Ascending aorta (tissue), 2 donors: Measurements from ENCODE around the gene PLD6. TPM values are rescaled to one million over a fixed set of nuclear protein-coding genes. Genes with fewer than 3 reads are reported as not detected.

Experiments
- DNase-seq, 2 donors: peaks; one replicate each; pipeline ENCODE4 v3.0.0-alpha.2; 2019; ENCODE audit warnings: low spot score in 2 of 2
- H3K27ac ChIP-seq, 2 donors: fragments of 200-600 bp; sonication (generic); one replicate each; pipeline ENCODE4 v1.5.1; 2016 to 2017; ENCODE audit warnings: mild to moderate bottlenecking in 1 of 2
- H3K27me3 ChIP-seq: fragments of 200-600 bp; sonication (generic); one replicate; pipeline ENCODE4 v1.5.1; 2017
- H3K36me3 ChIP-seq, 2 donors: fragments of 200-600 bp; sonication (generic); one replicate each; pipeline ENCODE4 v1.5.1; 2016
- H3K4me1 ChIP-seq, 2 donors: fragments of 200-600 bp; sonication (generic); one replicate each; pipeline ENCODE4 v1.5.1; 2016 to 2017; ENCODE audit warnings: mild to moderate bottlenecking in 1 of 2
- H3K4me3 ChIP-seq, 2 donors: fragments of 200-600 bp; sonication (generic); one replicate each; pipeline ENCODE4 v1.5.1; 2016 to 2017; ENCODE audit warnings: mild to moderate bottlenecking in 1 of 2
- H3K9me3 ChIP-seq, 2 donors: fragments of 200-600 bp; sonication (generic); one replicate each; pipeline ENCODE4 v1.5.1; 2016
- CTCF ChIP-seq, 3 experiments: fragments of 200-600 bp in 2 of 3; fragments of 450-650 bp in 1 of 3; sonication (generic) in 2 of 3; IDR thresholded peaks; one replicate each; pipeline ENCODE4 v1.5.1; 2016 to 2019; ENCODE audit warnings: antibody characterized with exemption in 3 of 3, mild to moderate bottlenecking in 1 of 3, moderate library complexity in 1 of 3
- intact Hi-C: fragments of 100-400 bp; cut with DNase I; formaldehyde crosslinking; loops from one replicate; pipeline ENCODE4 v1.15.1; 2023
- total RNA-seq: library from RNA; depleted of rRNA; stranded (reverse); fragments of >200 nt; gene quantifications from one replicate; pipeline ENCODE4 v1.1.0, GENCODE V29; 2016

PLD6 gene
- total RNA-seq, 1 donor from 2014 or later, result 0.32 TPM

DNA sequence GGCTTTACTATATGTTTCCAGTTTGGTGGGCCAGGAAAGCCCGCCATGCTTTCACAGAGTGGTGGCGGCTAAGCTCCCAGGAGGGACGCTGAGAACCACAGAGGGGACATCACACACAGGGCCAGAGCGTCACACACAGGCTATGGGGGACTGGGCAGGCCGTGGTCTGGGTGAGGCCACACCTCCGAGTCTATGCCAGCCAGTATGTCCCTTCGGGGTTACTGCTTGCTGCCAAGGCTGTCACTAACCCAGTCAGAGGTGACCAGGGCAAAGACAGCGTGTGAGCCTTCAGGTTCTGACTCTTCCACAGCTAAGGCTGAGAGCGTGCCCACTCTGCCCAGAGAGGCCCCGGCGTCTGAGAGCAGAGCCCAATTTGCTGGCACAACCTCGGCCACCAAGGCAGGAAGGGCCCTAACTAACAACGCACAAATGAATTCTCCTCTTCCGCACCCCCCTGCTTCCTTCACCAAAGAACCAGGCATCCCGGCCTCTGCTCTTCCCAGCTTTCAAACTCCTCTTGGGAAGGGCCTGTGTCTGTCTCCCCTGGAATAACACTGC is 2.9 kb downstream of the PLD6 start:
- Histone ChIP-seq H3K27ac (peak overlapping the region; percentile 89 to 90), H3K4me3 (no peak overlapping the region), H3K4me1 (peaks cover 13 to 36% of the 10 kb centered on the region in 2 donors), H3K36me3 (peaks cover 0 to 4% of the 10 kb centered on the region in 2 donors), H3K9me3 (no peaks in the 10 kb centered on the region), H3K27me3 (no peaks in the 10 kb centered on the region)
- DNase-seq, result no peak
- TF ChIP-seq CTCF (IDR thresholded peaks at IDR 0.05), result no peak
- intact Hi-C loops, result loop anchor here (10.0 kb wide), 1 partner anchor 198 kb away; no protein-coding TSS in a partner anchor

- intact Hi-C loops, result loop anchor here (10.0 kb wide), 1 partner anchor 197 kb away; no protein-coding TSS in a partner anchor
- no peak for TF ChIP-seq CTCF (IDR thresholded peaks at IDR 0.05)
- H3K27ac ChIP-seq, result no peak overlapping the region
These were observed 4.2 kb downstream of the PLD6 start for GRCh38 chr17:17201907-17202306.

DNA sequence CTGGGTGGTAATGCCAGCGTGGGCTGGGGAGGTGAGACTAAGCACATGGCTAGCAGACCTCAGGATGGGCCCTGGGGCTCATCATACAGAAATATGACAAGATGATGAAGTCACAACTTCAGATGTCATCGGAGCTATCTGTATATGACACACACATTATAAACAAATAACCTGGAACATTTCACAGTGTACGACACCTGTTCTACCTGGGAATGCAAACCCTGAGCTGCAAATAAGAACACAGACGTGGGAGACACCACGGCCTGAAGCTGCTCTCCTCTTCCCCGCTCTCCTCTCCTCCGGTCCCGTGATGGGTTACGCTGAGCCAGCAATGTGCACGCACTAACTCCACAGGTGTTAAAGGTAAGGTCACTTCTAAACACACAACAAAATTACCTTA is 4.9 kb downstream of the PLD6 start:
- intact Hi-C loops, result loop anchor here (10.0 kb wide), 1 partner anchor 196 kb away; no protein-coding TSS in a partner anchor
- TF ChIP-seq CTCF (IDR thresholded peaks at IDR 0.05), result no peak
- no peak overlapping the region for H3K4me3 ChIP-seq
- H3K27ac ChIP-seq, result no peak overlapping the region
- H3K4me1 ChIP-seq, result peaks cover 8 to 29% of the 10 kb centered on the region in 2 donors
- DNase-seq, result no peak
- H3K27me3 ChIP-seq, result no peaks in the 10 kb centered on the region
- peaks cover 0 to 4% of the 10 kb centered on the region in 2 donors for H3K36me3 ChIP-seq
- no peaks in the 10 kb centered on the region for H3K9me3 ChIP-seq

More at GRCh38 chr17:17201907-17202306, 4.2 kb downstream of the PLD6 start:
- no peak for DNase-seq
- H3K36me3 ChIP-seq, result peaks cover 0 to 4% of the 10 kb centered on the region in 2 donors
- H3K4me1 ChIP-seq, result peaks cover 13 to 33% of the 10 kb centered on the region in 2 donors
- no peaks in the 10 kb centered on the region for H3K9me3 ChIP-seq
- H3K27me3 ChIP-seq, result no peaks in the 10 kb centered on the region
- no peak overlapping the region for H3K4me3 ChIP-seq

DNA sequence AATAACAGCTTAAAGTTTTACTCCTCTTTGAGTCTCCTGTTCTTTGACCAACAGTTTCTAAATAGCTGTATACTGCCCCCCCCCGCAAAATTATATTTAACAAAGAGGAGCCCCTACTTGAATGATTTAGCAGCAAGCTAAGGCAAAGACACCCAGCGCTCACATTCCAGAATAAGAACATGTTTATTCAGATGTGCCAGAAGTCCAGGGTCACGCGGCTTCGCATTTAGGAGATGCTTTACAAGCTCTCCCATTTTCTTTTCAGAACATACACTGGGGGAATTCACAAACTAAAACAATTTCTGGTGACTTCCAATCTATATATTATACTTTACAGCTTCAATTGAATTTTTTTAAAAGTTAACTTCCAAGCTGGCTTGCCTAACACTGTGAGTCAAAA is 5.3 kb downstream of the PLD6 start:
- no peak for TF ChIP-seq CTCF (IDR thresholded peaks at IDR 0.05)
- no peaks in the 10 kb centered on the region for H3K9me3 ChIP-seq
- no peaks in the 10 kb centered on the region for H3K27me3 ChIP-seq
- DNase-seq, result no peak
- H3K4me1 ChIP-seq, result peaks cover 4 to 26% of the 10 kb centered on the region in 2 donors
- H3K27ac ChIP-seq, result no peak overlapping the region
- intact Hi-C loops, result loop anchor here (10.0 kb wide), 1 partner anchor 196 kb away; no protein-coding TSS in a partner anchor
- peaks cover 0 to 4% of the 10 kb centered on the region in 2 donors for H3K36me3 ChIP-seq
- H3K4me3 ChIP-seq, result no peak overlapping the region

DNA sequence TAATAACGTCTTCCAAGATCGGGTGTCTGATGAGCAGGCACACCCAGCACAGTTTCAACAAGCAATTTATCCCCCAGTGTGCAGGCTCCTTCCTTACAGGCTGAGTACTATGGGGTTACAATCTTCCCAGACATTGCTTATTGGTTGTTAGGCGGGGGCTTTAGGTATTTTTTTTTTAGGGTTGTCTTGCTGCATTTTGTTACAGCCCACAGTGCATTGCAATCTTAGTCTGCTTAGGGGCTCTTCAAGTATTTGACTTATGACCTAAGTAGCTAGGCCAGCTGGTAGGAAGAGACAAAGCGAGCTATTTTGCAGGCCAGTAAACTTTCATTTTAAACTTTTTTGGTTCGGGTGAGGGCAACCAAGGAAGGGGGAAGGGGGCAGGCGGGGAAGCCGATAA is 5.8 kb downstream of the PLD6 start:
- no peaks in the 10 kb centered on the region for H3K9me3 ChIP-seq
- no peak overlapping the region for H3K4me3 ChIP-seq
- intact Hi-C loops, result loop anchor here (10.0 kb wide), 1 partner anchor 196 kb away; no protein-coding TSS in a partner anchor
- no peaks in the 10 kb centered on the region for H3K27me3 ChIP-seq
- no peak for DNase-seq
- no peak overlapping the region for H3K27ac ChIP-seq
- peaks cover 0 to 4% of the 10 kb centered on the region in 2 donors for H3K36me3 ChIP-seq
- TF ChIP-seq CTCF (IDR thresholded peaks at IDR 0.05), result no peak
- H3K4me1 ChIP-seq, result peaks cover 0 to 20% of the 10 kb centered on the region in 2 donors
